Measurements from ENCODE around the gene RNF182. TPM values are rescaled to one million over a fixed set of nuclear protein-coding genes. Genes with fewer than 3 reads are reported as not detected.
A peak's percentile ranks its signal among the peaks of the same experiment; 100 is the strongest.

Gene RNF182
- total RNA-seq, 1 experiment from 2014 or later: 3.7 TPM

DNA sequence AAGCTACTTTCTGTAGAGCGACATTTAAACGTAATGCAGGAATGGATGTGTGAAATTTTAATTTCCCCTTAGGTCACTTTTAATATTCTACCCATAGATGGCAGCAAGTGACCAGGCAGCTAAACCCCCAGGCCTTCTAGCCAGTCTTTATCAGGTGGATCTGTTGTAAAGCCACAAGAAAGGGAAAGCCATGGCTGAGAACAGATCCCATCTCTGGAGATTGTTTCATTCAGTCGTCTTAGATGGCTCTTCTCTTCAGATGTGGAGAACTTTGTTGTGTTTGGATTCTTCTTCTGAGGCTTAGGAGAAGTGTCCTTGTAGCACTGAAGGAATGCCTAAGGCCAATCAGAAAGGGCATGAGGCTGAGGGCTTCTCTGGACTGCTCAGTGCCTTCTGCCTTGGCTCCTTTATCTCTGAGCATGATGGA lies 15.8 kb upstream of the RNF182 start:
- Histone ChIP-seq H4K5ac (ENCODE audit: insufficient read length, low read depth, low read length) (no peak overlapping the region), H3K18ac (ENCODE audit: insufficient read length, low read depth, low read length) (no peak overlapping the region), H3T11ph (ENCODE audit: low read length) (no peak overlapping the region), H3K23ac (ENCODE audit: insufficient read length, low read depth, low read length) (no peak overlapping the region), H3K4me2 (ENCODE audit: insufficient read depth, insufficient read length, low read length) (no peak overlapping the region), H3K27me3 (ENCODE audit: insufficient read depth, low read length) (no peaks in the 10 kb centered on the region), H3K4me1 (ENCODE audit: insufficient read depth, low read length) (peaks cover 3% of the 10 kb centered on the region; the same call in 1 of the 2 replicates), H3K9me3 (ENCODE audit: control insufficient read depth, low read depth, low read length) (no peaks in the 10 kb centered on the region), H2BK20ac (ENCODE audit: low read depth, low read length, poor library complexity, severe bottlenecking) (no peak overlapping the region), H2BK120ac (ENCODE audit: low read depth, low read length, poor library complexity, severe bottlenecking) (no peak overlapping the region), H2BK15ac (ENCODE audit: low read depth, low read length) (no peak overlapping the region), H3K9ac (ENCODE audit: extremely low read depth, insufficient read length, low read length) (no peak overlapping the region), H3K4ac (ENCODE audit: low read depth, low read length) (no peak overlapping the region), H3K79me1 (ENCODE audit: insufficient read depth, low read depth, low read length, poor library complexity, severe bottlenecking) (no peaks in the 10 kb centered on the region), H3K14ac (ENCODE audit: insufficient read depth, low read length) (no peak overlapping the region), H3K27ac (ENCODE audit: insufficient read length, low read depth, low read length) (no peak overlapping the region), H2BK5ac (ENCODE audit: insufficient read length, low read length) (no peak overlapping the region), H4K8ac (replicated peaks; ENCODE audit: insufficient read length, low read depth, low read length) (no peak overlapping the region), H4K91ac (ENCODE audit: insufficient read length, low read depth, low read length) (no peak overlapping the region), H2BK12ac (ENCODE audit: insufficient read length, low read depth, low read length) (no peak overlapping the region), H3K56ac (ENCODE audit: insufficient read length, low read depth, low read length) (no peak overlapping the region), H4K20me1 (ENCODE audit: control insufficient read depth, insufficient read depth, insufficient read length) (no peaks in the 10 kb centered on the region), H2AFZ (ENCODE audit: low read length) (peak overlapping the region; percentile 95), H2AK5ac (ENCODE audit: insufficient read length, low read length) (no peak overlapping the region), H3K79me2 (ENCODE audit: insufficient read depth, low read length) (no peaks in the 10 kb centered on the region), H3K23me2 (ENCODE audit: insufficient read length, low read depth, low read length, poor library complexity, severe bottlenecking) (no peaks in the 10 kb centered on the region)
- H3K27me3 Mint-ChIP-seq (ENCODE audit: low read depth): peaks cover 6% of the 10 kb centered on the region
- H3K4me1 Mint-ChIP-seq: peaks cover 3 to 6% of the 10 kb centered on the region in 2 experiments
- no peak overlapping the region for H3K4me3 Mint-ChIP-seq
- peak; percentile 52 for DNase-seq
- WGBS (ENCODE audit: extremely low coverage, insufficient read length, low lambda C conversion rate): no CpG with 5 or more reads among the region's 3 CpGs
- peak overlapping the region in 1 of 3 experiments; percentile 61; a peak in 3 of 7 replicates for H3K27ac Mint-ChIP-seq
- H3K36me3 Mint-ChIP-seq (ENCODE audit: insufficient read depth in 1 of 3, low read depth in 3 of 3): no peaks in the 10 kb centered on the region
- no peaks in the 10 kb centered on the region for H3K9me3 Mint-ChIP-seq
- TF ChIP-seq, protein P1, sequence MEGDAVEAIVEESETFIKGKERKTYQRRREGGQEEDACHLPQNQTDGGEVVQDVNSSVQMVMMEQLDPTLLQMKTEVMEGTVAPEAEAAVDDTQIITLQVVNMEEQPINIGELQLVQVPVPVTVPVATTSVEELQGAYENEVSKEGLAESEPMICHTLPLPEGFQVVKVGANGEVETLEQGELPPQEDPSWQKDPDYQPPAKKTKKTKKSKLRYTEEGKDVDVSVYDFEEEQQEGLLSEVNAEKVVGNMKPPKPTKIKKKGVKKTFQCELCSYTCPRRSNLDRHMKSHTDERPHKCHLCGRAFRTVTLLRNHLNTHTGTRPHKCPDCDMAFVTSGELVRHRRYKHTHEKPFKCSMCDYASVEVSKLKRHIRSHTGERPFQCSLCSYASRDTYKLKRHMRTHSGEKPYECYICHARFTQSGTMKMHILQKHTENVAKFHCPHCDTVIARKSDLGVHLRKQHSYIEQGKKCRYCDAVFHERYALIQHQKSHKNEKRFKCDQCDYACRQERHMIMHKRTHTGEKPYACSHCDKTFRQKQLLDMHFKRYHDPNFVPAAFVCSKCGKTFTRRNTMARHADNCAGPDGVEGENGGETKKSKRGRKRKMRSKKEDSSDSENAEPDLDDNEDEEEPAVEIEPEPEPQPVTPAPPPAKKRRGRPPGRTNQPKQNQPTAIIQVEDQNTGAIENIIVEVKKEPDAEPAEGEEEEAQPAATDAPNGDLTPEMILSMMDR (conservative IDR thresholded peaks at IDR 0.05): peak; percentile 88
